Fibroblast of the conjunctiva (primary cell): ENCODE data around the gene USP25.

Experiments
- DNase-seq: peaks from one replicate; pipeline ENCODE4 v3.0.0-alpha.2; 2010; ENCODE audit warnings: low read depth

Gene USP25, protein sequence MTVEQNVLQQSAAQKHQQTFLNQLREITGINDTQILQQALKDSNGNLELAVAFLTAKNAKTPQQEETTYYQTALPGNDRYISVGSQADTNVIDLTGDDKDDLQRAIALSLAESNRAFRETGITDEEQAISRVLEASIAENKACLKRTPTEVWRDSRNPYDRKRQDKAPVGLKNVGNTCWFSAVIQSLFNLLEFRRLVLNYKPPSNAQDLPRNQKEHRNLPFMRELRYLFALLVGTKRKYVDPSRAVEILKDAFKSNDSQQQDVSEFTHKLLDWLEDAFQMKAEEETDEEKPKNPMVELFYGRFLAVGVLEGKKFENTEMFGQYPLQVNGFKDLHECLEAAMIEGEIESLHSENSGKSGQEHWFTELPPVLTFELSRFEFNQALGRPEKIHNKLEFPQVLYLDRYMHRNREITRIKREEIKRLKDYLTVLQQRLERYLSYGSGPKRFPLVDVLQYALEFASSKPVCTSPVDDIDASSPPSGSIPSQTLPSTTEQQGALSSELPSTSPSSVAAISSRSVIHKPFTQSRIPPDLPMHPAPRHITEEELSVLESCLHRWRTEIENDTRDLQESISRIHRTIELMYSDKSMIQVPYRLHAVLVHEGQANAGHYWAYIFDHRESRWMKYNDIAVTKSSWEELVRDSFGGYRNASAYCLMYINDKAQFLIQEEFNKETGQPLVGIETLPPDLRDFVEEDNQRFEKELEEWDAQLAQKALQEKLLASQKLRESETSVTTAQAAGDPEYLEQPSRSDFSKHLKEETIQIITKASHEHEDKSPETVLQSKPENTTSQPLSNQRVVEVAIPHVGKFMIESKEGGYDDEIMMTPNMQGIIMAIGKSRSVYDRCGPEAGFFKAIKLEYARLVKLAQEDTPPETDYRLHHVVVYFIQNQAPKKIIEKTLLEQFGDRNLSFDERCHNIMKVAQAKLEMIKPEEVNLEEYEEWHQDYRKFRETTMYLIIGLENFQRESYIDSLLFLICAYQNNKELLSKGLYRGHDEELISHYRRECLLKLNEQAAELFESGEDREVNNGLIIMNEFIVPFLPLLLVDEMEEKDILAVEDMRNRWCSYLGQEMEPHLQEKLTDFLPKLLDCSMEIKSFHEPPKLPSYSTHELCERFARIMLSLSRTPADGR

DNA sequence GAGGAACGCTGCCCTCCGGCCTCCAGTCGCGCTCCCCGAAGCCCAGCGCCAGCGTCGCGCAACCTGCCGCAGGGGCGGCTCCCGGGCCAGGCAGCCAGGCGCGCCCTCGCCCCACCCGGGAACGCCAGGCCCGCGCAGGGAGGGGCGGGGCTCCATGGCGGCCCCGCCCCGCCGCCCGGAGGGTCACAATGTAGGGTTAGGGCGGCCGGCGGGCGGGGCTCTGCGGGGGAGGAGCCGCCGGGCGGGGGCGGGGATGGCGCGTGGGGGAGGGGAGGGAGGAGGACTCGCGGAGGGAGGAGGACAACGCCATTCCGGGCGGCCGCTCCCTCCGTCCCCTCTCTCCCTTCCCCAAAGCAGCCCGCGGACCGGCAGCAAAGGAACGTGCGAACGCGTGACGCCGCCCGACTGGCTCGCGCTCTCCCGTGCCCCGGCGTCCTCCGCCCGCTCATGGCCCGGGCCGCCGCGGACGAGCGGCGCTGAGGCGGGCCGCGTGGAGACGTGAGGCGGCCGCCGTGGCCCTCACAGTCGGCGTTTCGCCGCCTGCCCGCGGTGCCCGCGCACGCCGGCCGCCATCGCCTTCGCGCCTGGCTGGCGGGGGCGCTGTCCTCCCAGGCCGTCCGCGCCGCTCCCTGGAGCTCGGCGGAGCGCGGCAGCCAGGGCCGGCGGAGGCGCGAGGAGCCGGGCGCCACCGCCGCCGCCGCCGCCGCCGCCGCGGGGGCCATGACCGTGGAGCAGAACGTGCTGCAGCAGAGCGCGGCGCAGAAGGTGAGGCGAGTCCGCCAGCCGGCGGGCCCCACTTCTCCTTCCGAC, at the start of gene USP25:
Gene USP25 (plus strand): TSS at position 309 of the 810 bp plus-strand sequence. CDS start 412 bp downstream, at position 721.
- peak; percentile 60 for DNase-seq

DNA sequence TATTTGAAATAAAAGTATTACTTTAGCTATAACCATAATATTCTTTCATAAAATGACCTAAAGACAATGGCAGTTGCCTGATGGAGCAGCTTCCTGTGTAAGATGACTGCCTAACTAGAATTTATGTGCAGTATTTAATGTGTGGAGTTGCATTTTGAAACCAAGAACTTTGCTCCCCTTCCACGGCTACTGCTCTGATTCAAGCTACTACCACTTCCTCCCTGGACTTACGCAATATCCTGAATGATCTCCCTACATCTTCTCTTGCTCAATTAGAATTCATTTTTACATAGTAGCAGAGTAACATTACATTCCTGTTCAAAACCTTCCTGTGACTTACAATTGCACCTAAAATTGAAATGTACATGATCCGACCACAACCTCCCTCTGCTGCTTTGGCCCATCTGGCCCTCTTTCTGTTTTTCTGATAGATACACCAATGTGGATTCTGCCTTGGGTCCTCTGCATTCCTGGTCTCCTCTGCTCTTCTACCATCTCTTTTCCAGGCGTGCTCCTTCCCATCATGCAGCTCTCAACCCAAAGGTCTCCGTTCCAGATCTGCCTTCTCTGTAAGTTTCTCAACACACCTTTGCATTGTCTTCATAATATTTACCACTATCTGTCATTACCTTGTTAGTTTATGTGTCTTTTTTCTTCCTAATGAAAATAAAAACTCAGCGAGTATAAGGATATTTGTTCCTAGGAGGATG, 47.4 kb upstream of the USP25 start:
- DNase-seq: peak; percentile 28

DNA sequence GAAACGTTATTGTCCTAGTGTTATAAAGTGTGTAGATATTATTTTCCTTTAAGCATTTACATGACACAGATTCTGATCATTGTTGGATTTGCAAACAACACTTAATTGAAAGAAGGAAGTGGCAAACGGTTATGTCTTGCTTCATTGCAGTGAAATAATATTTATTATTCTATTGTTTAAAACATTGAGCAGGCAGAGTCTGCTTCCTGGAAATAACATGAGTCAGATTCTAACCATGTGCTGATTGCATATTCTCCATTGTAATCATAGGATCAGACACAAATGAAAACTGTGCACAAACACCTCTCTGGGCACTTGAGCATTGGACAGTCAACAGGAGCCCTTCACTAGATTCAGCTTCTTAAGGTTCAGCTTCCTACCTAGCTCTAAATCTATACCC, 46.8 kb upstream of the USP25 start:
- peak; percentile 5 for DNase-seq

DNA sequence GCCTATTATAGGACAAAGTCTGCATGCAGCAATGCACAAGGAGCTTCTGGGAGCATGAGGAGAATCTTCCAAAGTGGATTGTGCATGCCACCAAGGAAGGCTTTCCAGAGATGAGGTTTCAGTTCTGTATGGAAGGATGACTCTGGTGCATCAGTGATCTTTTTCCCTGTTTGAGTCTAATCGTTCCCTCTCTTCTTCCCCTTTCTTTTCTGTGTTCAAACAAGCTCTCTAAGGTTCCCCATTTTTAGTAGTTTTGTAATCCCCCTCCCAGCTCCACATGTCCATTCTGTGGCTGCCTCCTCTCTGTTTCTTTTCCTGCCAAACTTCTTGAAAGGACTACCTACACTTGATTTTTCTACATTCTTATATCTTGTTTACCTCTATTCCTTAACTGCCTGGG, 43.3 kb upstream of the USP25 start:
- DNase-seq: no peak

DNA sequence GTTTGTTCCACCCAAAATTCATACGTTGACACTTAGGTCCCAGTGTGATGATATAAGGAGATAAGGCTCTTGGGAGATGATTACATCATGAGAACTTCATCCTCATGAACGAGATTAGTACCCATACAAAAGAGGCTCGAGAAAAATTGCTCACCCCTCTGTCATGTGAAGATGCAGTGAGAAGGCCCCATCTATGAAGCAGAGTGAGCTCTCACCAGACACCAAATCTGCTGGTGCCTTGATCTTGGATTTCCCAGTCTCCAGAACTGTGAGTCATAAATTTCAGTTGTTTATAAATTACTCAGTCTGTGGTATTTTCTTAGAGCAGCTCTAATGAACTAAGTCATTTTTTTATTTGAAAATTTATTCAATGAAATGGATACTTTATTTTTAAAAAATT, 42.6 kb upstream of the USP25 start:
- no peak for DNase-seq

DNA sequence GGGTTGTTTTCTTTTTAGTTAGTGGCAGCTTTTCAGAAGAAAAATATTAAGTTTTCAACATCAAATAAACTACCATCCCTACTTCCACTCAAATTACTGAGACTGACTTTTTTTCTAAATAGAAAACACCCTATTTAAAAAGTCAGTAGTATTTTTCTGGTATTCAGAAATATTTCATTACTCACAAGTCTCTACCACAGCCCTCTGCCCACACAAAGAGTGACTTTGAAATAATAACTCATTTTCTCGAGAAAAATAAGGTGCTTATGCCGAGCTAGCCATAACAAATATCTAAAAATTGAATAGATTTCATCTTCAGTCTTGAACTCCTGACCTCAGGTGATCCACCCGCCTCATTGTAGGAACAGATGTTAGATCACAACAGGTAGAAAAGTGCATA, 41.8 kb upstream of the USP25 start:
- no peak for DNase-seq

DNA sequence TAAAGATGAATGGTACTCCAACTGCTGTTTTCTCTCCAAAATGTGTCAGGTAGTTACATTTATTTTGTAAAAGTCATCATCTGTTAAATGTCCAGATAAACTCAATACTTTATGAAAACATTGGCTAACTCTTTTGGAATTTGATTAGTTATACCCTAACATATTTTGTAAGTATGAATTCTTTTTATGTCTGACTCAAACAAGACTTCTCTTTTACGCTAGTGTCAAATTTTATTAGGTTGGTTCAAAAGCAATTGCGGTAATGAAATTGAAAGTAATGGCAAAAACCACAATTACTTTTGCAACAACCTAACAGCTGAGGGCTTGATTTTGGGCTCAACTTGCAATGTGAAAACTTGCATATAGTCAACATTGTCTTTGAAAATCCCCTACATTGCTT, 41.0 kb upstream of the USP25 start:
- no peak for DNase-seq

DNA sequence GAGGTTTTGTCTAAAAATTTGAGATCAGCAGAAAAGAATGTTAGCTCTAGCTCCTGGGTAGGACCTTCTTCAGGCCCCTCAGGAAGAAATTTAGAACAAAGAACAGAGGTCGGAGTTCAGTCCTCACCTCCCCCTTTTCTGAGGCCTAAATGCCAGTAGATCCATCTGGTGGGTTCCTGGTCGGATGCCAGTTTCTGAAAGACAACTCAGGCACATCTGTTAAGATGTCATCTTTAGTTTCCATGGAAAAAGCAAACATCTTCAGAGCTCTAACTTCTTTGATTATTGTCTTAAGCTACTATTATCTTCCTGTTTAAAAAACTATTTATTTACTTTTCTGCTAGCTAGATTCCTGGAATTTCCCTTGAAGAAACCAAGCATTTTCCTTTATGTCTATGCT, 37.1 kb upstream of the USP25 start:
- no peak for DNase-seq

DNA sequence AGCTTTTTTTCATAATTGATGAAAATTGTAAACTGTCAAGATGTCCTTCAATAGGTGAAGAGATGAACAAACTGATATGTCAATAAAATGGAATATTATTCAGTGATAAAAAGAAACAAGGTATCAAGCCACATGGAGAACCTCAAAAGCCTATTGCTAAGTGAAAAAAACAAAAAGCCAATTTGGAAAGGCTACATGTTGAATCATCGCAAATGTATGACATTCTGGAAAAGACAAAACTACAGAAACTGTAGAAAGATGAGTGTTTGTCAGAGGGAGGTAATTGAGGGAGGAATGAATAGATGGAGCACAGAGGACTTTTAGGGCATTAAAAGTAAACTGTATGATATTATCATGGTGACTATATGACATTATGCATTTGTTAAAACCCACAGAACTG, 34.5 kb upstream of the USP25 start:
- DNase-seq: no peak

DNA sequence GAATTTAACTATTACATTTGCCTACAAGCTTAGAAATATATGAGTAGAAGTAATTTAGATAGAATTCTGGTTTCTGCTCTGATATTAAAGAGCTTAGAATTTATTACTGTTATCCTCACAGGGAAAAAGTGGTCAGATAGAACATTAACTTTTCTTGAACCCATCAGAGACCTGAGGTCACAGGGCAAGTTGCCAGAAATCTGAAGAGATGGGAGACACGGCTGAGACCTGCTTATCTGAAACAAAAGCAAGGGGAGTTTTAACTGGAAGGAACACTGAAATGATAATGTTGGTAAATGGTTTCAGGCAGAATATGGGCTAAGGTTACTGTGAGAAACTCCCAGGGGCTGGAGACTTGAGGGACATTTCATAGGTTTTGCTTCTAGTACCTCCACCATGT, 28.0 kb upstream of the USP25 start:
- DNase-seq: no peak

DNA sequence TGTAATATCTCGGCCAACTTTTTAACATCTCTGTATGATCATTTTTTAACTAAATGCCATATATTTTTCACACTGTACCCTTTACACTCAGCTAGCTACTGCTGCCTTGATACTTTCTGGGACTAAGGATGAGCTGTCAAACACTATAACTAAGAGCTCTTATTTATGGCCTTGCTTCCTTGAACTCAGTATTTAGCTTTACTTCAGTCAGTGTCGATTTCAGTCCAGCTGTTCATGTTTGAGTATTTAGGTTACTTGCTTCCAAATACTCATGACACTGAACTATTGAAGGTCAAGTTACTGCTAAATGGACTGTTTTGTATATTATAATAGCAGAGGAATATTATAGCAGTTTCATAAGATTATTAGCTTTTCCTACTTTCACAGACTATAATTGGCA, 25.9 kb upstream of the USP25 start:
- DNase-seq: no peak

DNA sequence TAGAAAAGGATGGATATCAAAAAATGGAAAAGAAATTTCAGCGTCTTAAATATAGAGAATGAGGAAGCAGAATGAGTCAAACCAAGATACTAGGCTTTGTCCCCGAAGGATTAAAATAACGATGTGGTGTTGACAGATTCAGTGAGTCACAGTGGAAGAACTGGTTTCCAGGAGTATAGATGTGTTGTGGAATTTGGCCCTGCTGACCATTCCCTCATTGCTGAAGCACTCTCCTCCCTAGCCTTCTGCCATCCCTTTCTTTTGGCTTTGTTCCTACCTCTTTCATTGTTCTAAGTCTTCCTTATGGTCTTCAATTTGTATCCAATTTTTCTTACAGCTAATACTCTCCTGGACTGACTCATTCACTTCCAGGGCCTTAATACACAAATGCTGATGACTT, 23.1 kb upstream of the USP25 start:
- DNase-seq: peak; percentile 94

DNA sequence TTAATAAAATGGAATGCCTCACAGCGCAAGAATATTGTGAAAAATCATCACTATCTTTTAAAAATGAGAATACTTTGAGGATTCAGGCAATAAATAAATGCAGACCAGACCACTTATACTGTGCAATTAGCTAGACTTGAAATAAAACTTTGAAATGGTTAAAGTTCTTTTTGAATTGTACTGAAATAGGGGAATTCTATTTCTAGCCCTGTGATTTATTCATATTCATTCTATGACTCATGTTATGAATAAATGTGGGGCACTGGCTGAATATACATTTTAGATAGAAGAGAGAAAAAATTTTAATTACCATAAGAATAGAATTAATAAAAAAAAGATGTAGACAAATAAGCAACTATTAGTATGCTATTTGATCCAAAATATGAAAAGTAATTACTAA, 16.4 kb upstream of the USP25 start:
- DNase-seq: no peak

DNA sequence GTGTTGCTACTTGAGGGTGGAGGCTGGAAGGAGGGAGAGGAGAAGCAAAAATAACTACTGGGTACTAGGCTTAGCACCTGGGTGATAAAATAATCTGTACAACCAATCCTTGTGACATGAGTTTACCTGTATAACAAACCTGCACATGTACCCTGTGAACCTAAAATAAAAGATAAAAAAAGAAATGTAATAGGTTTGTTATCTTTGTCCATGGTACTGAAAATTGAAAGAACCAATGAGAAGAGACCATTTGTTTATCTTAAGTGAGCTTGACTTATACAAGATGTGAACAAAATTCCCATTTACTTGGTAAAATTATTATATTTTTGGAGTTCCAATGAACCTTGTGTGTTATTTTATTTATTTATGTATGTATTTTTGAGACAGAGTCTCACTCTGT, 11.1 kb upstream of the USP25 start:
- no peak for DNase-seq

DNA sequence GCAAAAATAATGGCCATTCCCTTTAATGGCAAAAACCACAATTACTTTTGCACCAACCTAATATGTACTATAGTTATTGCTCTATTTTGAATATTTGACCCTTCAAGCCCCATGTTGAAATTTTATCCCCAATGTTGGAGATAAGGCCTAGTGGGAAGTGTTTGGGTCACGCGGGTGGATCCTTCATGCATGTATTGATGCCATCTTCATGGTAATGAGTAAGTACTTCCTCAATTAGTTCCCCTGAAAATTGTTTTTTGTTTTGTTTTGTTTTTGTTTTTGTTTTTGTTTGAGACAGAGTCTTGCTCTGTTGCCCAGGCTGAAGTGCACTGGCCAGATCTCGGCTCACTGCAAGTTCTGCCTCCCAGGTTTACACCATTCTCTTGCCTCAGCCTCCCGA, 9.8 kb upstream of the USP25 start:
- no peak for DNase-seq

DNA sequence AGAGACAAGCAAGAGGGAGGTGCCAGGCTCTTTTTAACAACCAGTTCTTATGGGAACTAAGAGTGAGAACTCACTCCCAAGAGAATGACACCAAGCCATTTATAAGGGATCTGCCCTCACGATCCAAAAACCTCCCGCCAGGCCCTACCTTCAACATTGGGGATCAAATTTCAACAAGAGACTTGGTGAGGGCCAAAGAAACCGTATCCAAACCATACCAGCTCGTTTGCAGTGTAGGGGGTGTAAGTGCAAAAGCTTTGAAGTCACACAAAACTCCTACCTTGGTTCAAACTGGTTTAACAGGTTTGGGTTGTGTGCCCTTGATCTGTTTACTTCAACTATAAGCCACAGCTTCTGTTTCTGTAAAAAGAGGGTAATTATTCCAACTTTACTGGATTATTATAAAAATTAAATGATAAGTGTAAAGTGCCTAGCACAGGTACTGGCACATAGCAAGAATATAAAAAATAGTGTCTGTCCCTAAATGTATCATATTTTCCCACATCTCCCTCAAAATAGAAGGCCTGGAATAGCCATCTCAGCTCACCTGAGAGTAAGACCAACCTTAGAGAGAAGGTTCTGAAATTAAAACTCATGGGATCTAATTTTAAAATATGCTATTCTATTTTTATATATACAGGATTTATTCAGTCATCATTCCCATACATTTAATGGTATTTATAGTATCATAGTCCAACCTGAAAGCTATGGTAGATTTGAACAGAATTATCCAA, 7.0 kb upstream of the USP25 start:
- DNase-seq: no peak

DNA sequence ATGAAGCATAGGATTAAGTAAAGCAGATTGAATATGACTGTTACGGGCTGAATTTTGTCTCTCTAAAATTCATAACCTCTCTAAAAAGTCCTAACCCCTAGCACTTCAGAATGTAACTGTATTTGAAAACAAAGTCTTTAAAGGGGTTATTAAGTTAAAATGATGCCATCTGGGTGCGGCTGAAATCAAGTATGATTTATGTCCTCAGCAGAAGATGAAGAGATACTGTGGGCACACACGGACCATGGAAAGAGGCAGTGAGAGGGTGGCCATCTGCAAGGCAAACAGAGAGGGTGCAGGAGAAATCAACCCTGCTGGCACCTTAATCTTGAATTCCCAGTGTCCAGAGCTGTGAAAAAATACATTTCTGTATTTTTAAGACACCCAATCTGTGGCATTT, 3.8 kb upstream of the USP25 start:
- DNase-seq: no peak

DNA sequence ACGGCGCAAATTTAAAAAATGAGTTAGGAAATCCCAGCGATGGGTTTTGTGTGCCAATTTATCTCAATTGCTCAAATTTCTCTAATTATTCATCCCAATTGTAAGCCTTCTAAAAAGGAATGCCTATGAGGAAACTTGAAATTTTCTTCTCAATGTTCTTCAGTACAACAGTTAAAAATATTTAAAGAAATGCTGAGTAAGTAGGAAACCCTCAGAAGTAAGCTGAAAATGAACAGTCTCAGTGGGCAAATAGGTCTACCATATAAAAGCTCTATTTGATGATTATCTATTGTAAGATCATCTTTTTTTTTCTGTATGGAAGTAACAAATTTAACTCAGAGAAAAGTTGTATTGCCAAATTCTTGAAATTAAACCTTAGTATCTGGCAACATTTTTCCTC, 1.7 kb upstream of the USP25 start:
- DNase-seq: no peak

DNA sequence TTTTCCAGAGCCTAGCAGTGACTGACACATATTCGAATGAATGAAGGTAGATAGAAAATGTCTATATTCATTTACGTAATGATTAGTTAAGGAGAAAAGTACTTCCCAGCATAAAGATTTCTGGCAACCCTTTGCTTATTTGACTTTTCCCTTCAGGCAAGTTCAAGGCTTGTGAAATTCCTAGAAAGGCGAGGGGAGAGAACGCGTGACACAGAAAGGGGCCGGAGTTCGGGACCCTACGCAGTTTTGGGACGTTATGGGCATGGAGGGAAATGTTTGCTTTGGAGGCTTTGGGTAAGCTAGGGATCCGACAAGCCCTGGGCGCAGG, 472 bp upstream of the USP25 start:
- DNase-seq: no peak

DNA sequence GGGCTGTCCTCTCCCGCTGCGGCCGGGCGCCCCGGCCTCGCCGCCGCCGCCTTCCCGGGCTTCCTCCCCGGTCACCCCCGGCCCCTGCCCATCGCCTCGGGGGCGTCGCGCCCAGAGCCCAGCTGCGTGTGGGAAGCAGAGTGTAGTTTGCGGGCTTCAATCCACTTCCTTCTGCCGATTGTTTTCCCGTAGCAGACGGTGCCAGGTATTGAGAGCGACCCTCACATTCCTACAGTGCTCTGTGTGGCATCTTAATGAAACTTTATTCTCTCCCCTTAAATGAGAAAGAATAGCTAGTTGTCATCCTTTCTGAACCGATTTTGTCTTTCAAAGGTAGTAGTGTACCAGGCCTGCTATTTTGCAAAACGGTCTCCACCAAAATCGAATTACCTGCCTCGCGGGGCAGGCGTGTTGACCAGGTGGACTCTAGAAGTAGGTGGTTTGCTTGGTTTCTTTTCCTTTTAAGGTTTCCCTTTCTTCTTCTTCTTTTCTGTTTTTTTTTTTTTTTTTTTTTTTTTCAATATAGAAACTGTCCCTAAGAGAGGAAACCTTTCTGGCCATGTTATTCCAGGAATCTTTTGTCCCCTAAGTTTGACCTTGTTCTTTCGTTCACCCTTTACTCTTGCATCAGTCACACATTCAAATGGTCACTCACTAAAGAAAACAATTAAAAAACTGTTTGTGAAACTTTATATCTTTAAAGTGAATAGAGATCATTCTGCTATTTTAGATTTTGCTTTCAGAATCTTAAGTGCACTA, 881 bp downstream of the USP25 start:
- DNase-seq: no peak
